ENCODE data around the gene NMNAT3.

DNA sequence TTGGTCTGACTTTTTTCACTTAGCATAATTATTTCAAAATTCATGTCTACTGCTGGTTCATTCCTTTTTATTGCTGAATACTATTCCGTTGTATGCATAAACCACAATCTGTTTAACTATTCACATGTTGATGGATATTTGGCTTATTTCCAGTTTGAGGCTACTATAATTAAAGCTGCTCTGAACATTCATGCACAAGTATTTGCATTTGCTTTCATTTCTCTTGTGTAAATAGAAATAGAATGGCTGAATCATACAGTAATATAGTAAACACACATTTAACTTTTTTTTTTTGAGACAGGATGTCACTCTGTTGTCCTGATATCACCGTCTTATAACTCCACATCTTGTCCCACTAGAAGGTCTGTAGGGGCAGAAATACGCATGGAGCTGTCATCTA is 57.3 kb downstream of the NMNAT3 start:
- TF ChIP-seq CEBPB (IDR thresholded peaks at IDR 0.05), result no peak
- TF ChIP-seq, protein P1, sequence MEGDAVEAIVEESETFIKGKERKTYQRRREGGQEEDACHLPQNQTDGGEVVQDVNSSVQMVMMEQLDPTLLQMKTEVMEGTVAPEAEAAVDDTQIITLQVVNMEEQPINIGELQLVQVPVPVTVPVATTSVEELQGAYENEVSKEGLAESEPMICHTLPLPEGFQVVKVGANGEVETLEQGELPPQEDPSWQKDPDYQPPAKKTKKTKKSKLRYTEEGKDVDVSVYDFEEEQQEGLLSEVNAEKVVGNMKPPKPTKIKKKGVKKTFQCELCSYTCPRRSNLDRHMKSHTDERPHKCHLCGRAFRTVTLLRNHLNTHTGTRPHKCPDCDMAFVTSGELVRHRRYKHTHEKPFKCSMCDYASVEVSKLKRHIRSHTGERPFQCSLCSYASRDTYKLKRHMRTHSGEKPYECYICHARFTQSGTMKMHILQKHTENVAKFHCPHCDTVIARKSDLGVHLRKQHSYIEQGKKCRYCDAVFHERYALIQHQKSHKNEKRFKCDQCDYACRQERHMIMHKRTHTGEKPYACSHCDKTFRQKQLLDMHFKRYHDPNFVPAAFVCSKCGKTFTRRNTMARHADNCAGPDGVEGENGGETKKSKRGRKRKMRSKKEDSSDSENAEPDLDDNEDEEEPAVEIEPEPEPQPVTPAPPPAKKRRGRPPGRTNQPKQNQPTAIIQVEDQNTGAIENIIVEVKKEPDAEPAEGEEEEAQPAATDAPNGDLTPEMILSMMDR (IDR thresholded peaks at IDR 0.05), result no peak
- TF ChIP-seq BHLHE40 (IDR thresholded peaks at IDR 0.05; ENCODE audit: low read depth, low read length), result no peak
- no peak for TF ChIP-seq MAZ (IDR thresholded peaks at IDR 0.05; ENCODE audit: borderline replicate concordance, low read depth, low read length)
- TF ChIP-seq, protein P2, sequence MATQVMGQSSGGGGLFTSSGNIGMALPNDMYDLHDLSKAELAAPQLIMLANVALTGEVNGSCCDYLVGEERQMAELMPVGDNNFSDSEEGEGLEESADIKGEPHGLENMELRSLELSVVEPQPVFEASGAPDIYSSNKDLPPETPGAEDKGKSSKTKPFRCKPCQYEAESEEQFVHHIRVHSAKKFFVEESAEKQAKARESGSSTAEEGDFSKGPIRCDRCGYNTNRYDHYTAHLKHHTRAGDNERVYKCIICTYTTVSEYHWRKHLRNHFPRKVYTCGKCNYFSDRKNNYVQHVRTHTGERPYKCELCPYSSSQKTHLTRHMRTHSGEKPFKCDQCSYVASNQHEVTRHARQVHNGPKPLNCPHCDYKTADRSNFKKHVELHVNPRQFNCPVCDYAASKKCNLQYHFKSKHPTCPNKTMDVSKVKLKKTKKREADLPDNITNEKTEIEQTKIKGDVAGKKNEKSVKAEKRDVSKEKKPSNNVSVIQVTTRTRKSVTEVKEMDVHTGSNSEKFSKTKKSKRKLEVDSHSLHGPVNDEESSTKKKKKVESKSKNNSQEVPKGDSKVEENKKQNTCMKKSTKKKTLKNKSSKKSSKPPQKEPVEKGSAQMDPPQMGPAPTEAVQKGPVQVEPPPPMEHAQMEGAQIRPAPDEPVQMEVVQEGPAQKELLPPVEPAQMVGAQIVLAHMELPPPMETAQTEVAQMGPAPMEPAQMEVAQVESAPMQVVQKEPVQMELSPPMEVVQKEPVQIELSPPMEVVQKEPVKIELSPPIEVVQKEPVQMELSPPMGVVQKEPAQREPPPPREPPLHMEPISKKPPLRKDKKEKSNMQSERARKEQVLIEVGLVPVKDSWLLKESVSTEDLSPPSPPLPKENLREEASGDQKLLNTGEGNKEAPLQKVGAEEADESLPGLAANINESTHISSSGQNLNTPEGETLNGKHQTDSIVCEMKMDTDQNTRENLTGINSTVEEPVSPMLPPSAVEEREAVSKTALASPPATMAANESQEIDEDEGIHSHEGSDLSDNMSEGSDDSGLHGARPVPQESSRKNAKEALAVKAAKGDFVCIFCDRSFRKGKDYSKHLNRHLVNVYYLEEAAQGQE (IDR thresholded peaks at IDR 0.05), result no peak
- TF ChIP-seq RCOR1 (IDR thresholded peaks at IDR 0.05; ENCODE audit: low read depth, low read length), result no peak
- TF ChIP-seq JUN (IDR thresholded peaks at IDR 0.05), result no peak
- no peak for TF ChIP-seq MYC (IDR thresholded peaks at IDR 0.05; ENCODE audit: borderline replicate concordance, low read length)
- TF ChIP-seq JUNB (IDR thresholded peaks at IDR 0.05), result no peak

Data from A549 (cell line).